Stimulated activated effector memory CD8-positive, alpha-beta T cell treated with anti-CD3 and anti-CD28 coated beads, Interleukin-12 subunit alpha, Interleukin-12 subunit beta, amount 100 ng/mL, for 72 hours (primary cell): ENCODE data around the gene ZNF358.

Source experiments
- ATAC-seq: fragments of 150-1000 bp; cut with Tn5 transposase; 2 replicates; pipeline ENCODE4 v1.10.0; 2021
- DNase-seq, 2 donors: peaks; one replicate each; pipeline ENCODE4 v3.0.0; 2021 to 2022; ENCODE audit warnings: low spot score in 2 of 2
- H3K27ac Mint-ChIP-seq: one replicate; pipeline ENCODE4 v1.8.0; 2022; ENCODE audit warnings: mild to moderate bottlenecking, mixed read lengths
- H3K36me3 Mint-ChIP-seq: one replicate; pipeline ENCODE4 v1.8.0; 2022; ENCODE audit warnings: mild to moderate bottlenecking, mixed read lengths
- H3K4me1 Mint-ChIP-seq: one replicate; pipeline ENCODE4 v1.8.0; 2022; ENCODE audit warnings: mixed read lengths
- H3K4me3 Mint-ChIP-seq: one replicate; pipeline ENCODE4 v1.8.0; 2022; ENCODE audit warnings: mild to moderate bottlenecking, mixed read lengths
- H3K9me3 Mint-ChIP-seq: one replicate; pipeline ENCODE4 v1.8.0; 2022; ENCODE audit warnings: mixed read lengths

ZNF358 gene

GRCh38 chr19:7515645-7516151, at the start of gene ZNF358:
ZNF358 (plus strand) TSS chr19:7516103; CDS start chr19:7519243, 3,140 bp downstream.
- Mint-ChIP-seq H3K27ac (peak within 1 kb of the TSS; percentile 94), H3K4me3 (peak within 1 kb of the TSS; percentile 75), H3K36me3 (peaks cover 8% of the 10 kb centered on the region), H3K9me3 (no peaks in the 10 kb centered on the region), H3K4me1 (peaks cover 30% of the 10 kb centered on the region)
- peak; percentile 88 for ATAC-seq
- DNase-seq = peak in 1 of 2 donors; percentile 71

- no peaks in the 10 kb centered on the region for H3K4me1 Mint-ChIP-seq
- H3K36me3 Mint-ChIP-seq = peaks cover 89% of the 10 kb centered on the region
Observed at GRCh38 chr19:7467009-7467989, 48.6 kb upstream of the ZNF358 start.

GRCh38 chr19:7468840-7469239, 47.1 kb upstream of the ZNF358 start:
- no peak for ATAC-seq

More at GRCh38 chr19:7467009-7467989, 48.6 kb upstream of the ZNF358 start:
- ATAC-seq (no peak), DNase-seq (no peak)
- H3K27ac Mint-ChIP-seq = no peak overlapping the region
- H3K4me3 Mint-ChIP-seq = no peak overlapping the region
- H3K9me3 Mint-ChIP-seq = no peaks in the 10 kb centered on the region

GRCh38 chr19:7469669-7470285, 46.1 kb upstream of the ZNF358 start:
- Mint-ChIP-seq H3K27ac (peak overlapping the region; percentile 67), H3K9me3 (no peaks in the 10 kb centered on the region), H3K4me3 (no peak overlapping the region), H3K36me3 (peaks cover 65% of the 10 kb centered on the region), H3K4me1 (no peaks in the 10 kb centered on the region)
- DNase-seq (no peak), ATAC-seq (no peak)

More at GRCh38 chr19:7468840-7469239, 47.1 kb upstream of the ZNF358 start:
- H3K4me3 Mint-ChIP-seq = no peak overlapping the region
- H3K4me1 Mint-ChIP-seq = no peaks in the 10 kb centered on the region
- H3K9me3 Mint-ChIP-seq = no peaks in the 10 kb centered on the region
- DNase-seq = no peak
- no peak overlapping the region for H3K27ac Mint-ChIP-seq
- peaks cover 74% of the 10 kb centered on the region for H3K36me3 Mint-ChIP-seq

GRCh38 chr19:7470540-7471305, 45.2 kb upstream of the ZNF358 start:
- Mint-ChIP-seq H3K36me3 (peaks cover 55% of the 10 kb centered on the region), H3K27ac (no peak overlapping the region), H3K9me3 (no peaks in the 10 kb centered on the region), H3K4me1 (no peaks in the 10 kb centered on the region), H3K4me3 (no peak overlapping the region)
- ATAC-seq = peak; percentile 16
- DNase-seq = no peak

GRCh38 chr19:7471696-7472615, 43.9 kb upstream of the ZNF358 start:
- peaks cover 43% of the 10 kb centered on the region for H3K36me3 Mint-ChIP-seq
- no peaks in the 10 kb centered on the region for H3K4me1 Mint-ChIP-seq
- DNase-seq (no peak), ATAC-seq (no peak)
- no peak overlapping the region for H3K4me3 Mint-ChIP-seq
- no peaks in the 10 kb centered on the region for H3K9me3 Mint-ChIP-seq
- H3K27ac Mint-ChIP-seq = no peak overlapping the region

GRCh38 chr19:7475665-7476064, 40.2 kb upstream of the ZNF358 start:
- no peak for ATAC-seq
- H3K9me3 Mint-ChIP-seq = no peaks in the 10 kb centered on the region
- H3K36me3 Mint-ChIP-seq = peaks cover 33% of the 10 kb centered on the region
- no peak overlapping the region for H3K27ac Mint-ChIP-seq
- no peak overlapping the region for H3K4me3 Mint-ChIP-seq
- no peaks in the 10 kb centered on the region for H3K4me1 Mint-ChIP-seq
- no peak for DNase-seq

GRCh38 chr19:7476241-7476640, 39.7 kb upstream of the ZNF358 start:
- peaks cover 28% of the 10 kb centered on the region for H3K36me3 Mint-ChIP-seq
- no peak overlapping the region for H3K4me3 Mint-ChIP-seq
- no peak for DNase-seq
- no peak for ATAC-seq
- H3K4me1 Mint-ChIP-seq = no peaks in the 10 kb centered on the region
- no peaks in the 10 kb centered on the region for H3K9me3 Mint-ChIP-seq
- H3K27ac Mint-ChIP-seq = no peak overlapping the region

GRCh38 chr19:7476777-7477494, 39.0 kb upstream of the ZNF358 start:
- Mint-ChIP-seq H3K4me3 (no peak overlapping the region), H3K27ac (no peak overlapping the region)

GRCh38 chr19:7477758-7478157, 38.1 kb upstream of the ZNF358 start:
- Mint-ChIP-seq H3K36me3 (peaks cover 16% of the 10 kb centered on the region), H3K9me3 (no peaks in the 10 kb centered on the region), H3K4me3 (no peak overlapping the region), H3K27ac (peak overlapping the region; percentile 52), H3K4me1 (no peaks in the 10 kb centered on the region)
- ATAC-seq = no peak
- no peak for DNase-seq

More at GRCh38 chr19:7476777-7477494, 39.0 kb upstream of the ZNF358 start:
- no peak for ATAC-seq
- Mint-ChIP-seq H3K4me1 (no peaks in the 10 kb centered on the region), H3K9me3 (no peaks in the 10 kb centered on the region), H3K36me3 (peaks cover 21% of the 10 kb centered on the region)
- DNase-seq = no peak

GRCh38 chr19:7478173-7478842, 37.6 kb upstream of the ZNF358 start:
- H3K4me1 Mint-ChIP-seq = peaks cover 4% of the 10 kb centered on the region
- H3K9me3 Mint-ChIP-seq = no peaks in the 10 kb centered on the region
- H3K36me3 Mint-ChIP-seq = peaks cover 16% of the 10 kb centered on the region
- peak overlapping the region; percentile 52 for H3K27ac Mint-ChIP-seq
- DNase-seq (no peak), ATAC-seq (peak; percentile 19)
- no peak overlapping the region for H3K4me3 Mint-ChIP-seq

GRCh38 chr19:7478843-7479227, 37.1 kb upstream of the ZNF358 start:
- no peaks in the 10 kb centered on the region for H3K9me3 Mint-ChIP-seq
- H3K36me3 Mint-ChIP-seq = peaks cover 16% of the 10 kb centered on the region
- peaks cover 6% of the 10 kb centered on the region for H3K4me1 Mint-ChIP-seq
- no peak overlapping the region for H3K4me3 Mint-ChIP-seq
- no peak for DNase-seq
- ATAC-seq = peak; percentile 24
- no peak overlapping the region for H3K27ac Mint-ChIP-seq

- Mint-ChIP-seq H3K27ac (no peak overlapping the region), H3K9me3 (no peaks in the 10 kb centered on the region), H3K4me1 (peaks cover 6% of the 10 kb centered on the region), H3K4me3 (no peak overlapping the region), H3K36me3 (peaks cover 16% of the 10 kb centered on the region)
- ATAC-seq = no peak
- no peak for DNase-seq
Observed at GRCh38 chr19:7480222-7480969, 35.5 kb upstream of the ZNF358 start.
